K562 (cell line): ENCODE results near the gene AP3M1. TPM values are rescaled to one million over a fixed set of nuclear protein-coding genes. Genes with fewer than 3 reads are reported as not detected.

Experiments
- BRCA1 ChIP-seq, 2 experiments: fragments of 450-650 bp in 1 of 2; sonication (generic) in 1 of 2; formaldehyde crosslinking in 1 of 2; IDR thresholded peaks; 2 replicates each; pipeline versions ENCODE4 v1.5.0 to v1.6.1; 2017 to 2020; ENCODE audit warnings: mild to moderate bottlenecking in 1 of 2, missing genetic modification reagents in 1 of 2
- HIVEP1 ChIP-seq: fragments of 250-450 bp; sonication (Bioruptor Pico); IDR thresholded peaks from 2 replicates; pipeline ENCODE4 v1.4.0; 2020; ENCODE audit warnings: mild to moderate bottlenecking
- IRF1 ChIP-seq: sonication (generic); formaldehyde crosslinking; IDR thresholded peaks from 2 replicates; pipeline ENCODE4 v1.8.0; 2022; ENCODE audit warnings: missing genetic modification reagents, mild to moderate bottlenecking, borderline replicate concordance
- MBD2 ChIP-seq: sonication (generic); IDR thresholded peaks from 2 replicates; pipeline ENCODE4 v1.6.1; 2016; ENCODE audit warnings: low read depth, borderline replicate concordance
- MXD1 ChIP-seq: fragments of 250-450 bp; sonication (Bioruptor Pico); IDR thresholded peaks from 2 replicates; pipeline ENCODE4 v1.8.0; 2021; ENCODE audit warnings: borderline replicate concordance, mild to moderate bottlenecking, moderate library complexity; ENCODE audit not compliant: poor library complexity, severe bottlenecking
- MXI1 ChIP-seq: IDR thresholded peaks from 2 replicates; pipeline ENCODE4 v1.6.1; 2011; ENCODE audit warnings: low read depth, mild to moderate bottlenecking, improper control_type of control experiment, low read length
- NEUROD1 ChIP-seq: fragments of 150-350 bp; IDR thresholded peaks from 2 replicates; pipeline ENCODE4 v1.6.1; 2014; ENCODE audit warnings: borderline replicate concordance, low read length, low read depth; ENCODE audit not compliant: partially characterized antibody
- PHF20 ChIP-seq: fragments of 450-650 bp; IDR thresholded peaks from 2 replicates; pipeline ENCODE4 v1.6.1; 2018; ENCODE audit not compliant: partially characterized antibody
- PKNOX1 ChIP-seq: fragments of 450-650 bp; IDR thresholded peaks from 2 replicates; pipeline ENCODE4 v1.6.1; 2016
- RBM25 ChIP-seq: fragments of 200-400 bp; formaldehyde crosslinking; IDR thresholded peaks from 2 replicates; pipeline ENCODE4 v1.6.1; 2018; ENCODE audit warnings: low read length, low read depth, moderate library complexity; ENCODE audit not compliant: severe bottlenecking
- RREB1 ChIP-seq: fragments of 250-450 bp; sonication (Bioruptor Pico); IDR thresholded peaks from 2 replicates; pipeline ENCODE4 v1.4.0; 2020
- ZMIZ1 ChIP-seq, 2 experiments: fragments of 150-350 bp in 1 of 2; IDR thresholded peaks; 2 replicates each; pipeline ENCODE4 v1.6.1; 2012 to 2016; ENCODE audit warnings: low read depth in 2 of 2, low read length in 2 of 2, mild to moderate bottlenecking in 1 of 2, moderate library complexity in 1 of 2
- ZNF766 ChIP-seq: fragments of 200-800 bp; sonication (Bioruptor generic); conservative IDR thresholded peaks from 2 replicates; pipeline ENCODE4 v1.6.1; 2016; ENCODE audit warnings: missing genetic modification characterization, missing compliant biosample characterization
- polyA plus RNA-seq, 8 experiments: library from polyadenylated mRNA; depleted of rRNA in 4 of 8; stranded (reverse) in 5 of 8; unstranded in 3 of 8; fragments of >200 nt; fragmentation: Nextera tagmentation in 2 of 8; fragmentation: Illumina TruSeq in 1 of 8; extraction: Ambion mirVana in 2 of 8; extraction: Trizol in 1 of 8; gene quantifications; 2 replicates each; pipeline versions ENCODE4 v1.2.1 to v1.2.3, GENCODE V29; 2011 to 2014; ENCODE audit warnings: inconsistent platforms in 1 of 8, missing spikeins in 1 of 8
- total RNA-seq, 7 experiments: library from RNA; depleted of rRNA in 6 of 7; stranded (reverse); fragments of >200 nt in 6 of 7; fragmentation: Illumina TruSeq in 2 of 7; extraction: Trizol in 2 of 7; gene quantifications; 2 replicates each; pipeline versions ENCODE4 v1.2.1 to v1.2.3, GENCODE V29; 2011 to 2021; ENCODE audit warnings: low replicate concordance in 1 of 7

The AP3M1 gene
- total and polyA plus RNA-seq, 9 of the 15 experiments (the other 6 are each of a cell fraction or from before 2014, with no cell fraction given) = 44.3 to 135 (median 67.6) TPM

GRCh38 chr10:74176380-74177139 is 25.9 kb upstream of the AP3M1 start (continued):
- TF ChIP-seq ZMIZ1 (IDR thresholded peaks at IDR 0.05; ENCODE audit: low read depth in 2 of 2, low read length in 2 of 2) (peak in 1 of 2 experiments; percentile 14; a peak in 1 of 4 replicates), MXD1 (CRISPR knock-in tag) (peak; percentile 41), PKNOX1 (peak; percentile 54; the same call in 1 of the 2 replicates), BRCA1 (IDR thresholded peaks at IDR 0.05) (no peak), BRCA1 (CRISPR knock-in tag; IDR thresholded peaks at IDR 0.05) (peak; percentile 94), RREB1 (CRISPR knock-in tag) (peak; percentile 70; the same call in 1 of the 2 replicates), NEUROD1 (peak; percentile 33), HIVEP1 (0 out of 2 replicates have a peak, but pooled peaks have one; percentile 54), MBD2 (peak; percentile 47; the same call in 1 of the 2 replicates), IRF1 (0 out of 2 replicates have a peak, but pooled peaks have one; percentile 85), ZNF766 (CRISPR knock-in tag) (peak; percentile 82), PHF20 (peak; percentile 67), RBM25 (peak; percentile 70), MXI1 (peak; percentile 70)
